ENCODE results near the gene NMRK2. TPM values are rescaled to one million over a fixed set of nuclear protein-coding genes. Genes with fewer than 3 reads are reported as not detected.

Gene NMRK2
- total and polyA plus RNA-seq, 3 experiments from 2014 or later = not detected

GRCh38 chr19:3987619-3988371 is 54.9 kb downstream of the NMRK2 start:
- H3K9me3 ChIP-seq (ENCODE audit: low read length) = no peaks in the 10 kb centered on the region
- Mint-ChIP-seq H3K9me3 (no peaks in the 10 kb centered on the region), H3K4me1 (peaks cover 46 to 56% (median 52%) of the 10 kb centered on the region in 3 donors), H3K4me3 (peak overlapping the region; percentile 77 to 99 (median 97)), H3K36me3 (peaks cover 8 to 28% (median 12%) of the 10 kb centered on the region in 3 donors), H3K27ac (peak overlapping the region; percentile 42 to 95 (median 73)), H3K27me3 (peaks cover 0 to 10% of the 10 kb centered on the region in 2 donors)
- H3K4me1 ChIP-seq (ENCODE audit: insufficient read depth, low read length) = peaks cover 45% of the 10 kb centered on the region
- H3K4me3 ChIP-seq (ENCODE audit: low read length) = peak overlapping the region; percentile 59
- DNase-seq = peak; percentile 85 to 94 (median 88)
- ChIA-PET CTCF (interaction anchor here (0.7 to 4.1 kb wide), 38 partner anchors 10 to 483 kb away, joined by 3 to 46 read pairs (median 4); partner anchors contain the start of genes APBA3, DAPK3, MRPL54 and PIAS4), POLR2A (interaction anchor here (0.5 to 2.0 kb wide), 18 partner anchors 11 to 1373 kb away, joined by 3 to 16 read pairs (median 5); partner anchors contain the start of genes DAPK3, FEM1A, MRPL54 and PIAS4)
- peak overlapping the region; percentile 45 for H3K27ac ChIP-seq (ENCODE audit: low read depth, low read length)
- H3K36me3 ChIP-seq (ENCODE audit: insufficient read depth, low read length) = peaks cover 15% of the 10 kb centered on the region
- H3K27me3 ChIP-seq (ENCODE audit: insufficient read depth, low read length, poor library complexity, severe bottlenecking) = no peaks in the 10 kb centered on the region

- ChIA-PET CTCF (interaction anchor here (1.0 to 4.1 kb wide), 4 partner anchors 16 to 149 kb away, joined by 3 to 46 read pairs (median 6); no protein-coding TSS in a partner anchor), POLR2A (interaction anchor here (0.5 to 1.2 kb wide), 5 partner anchors 11 to 1252 kb away, joined by 3 to 13 read pairs (median 5); partner anchors contain the start of gene PIAS4)
- Mint-ChIP-seq H3K27me3 (peaks cover 0 to 4% of the 10 kb centered on the region in 2 donors), H3K36me3 (peaks cover 0 to 2% (median 0%) of the 10 kb centered on the region in 3 donors), H3K4me1 (peaks cover 22 to 29% (median 25%) of the 10 kb centered on the region in 3 donors), H3K9me3 (no peaks in the 10 kb centered on the region), H3K27ac (peak overlapping the region in 2 of 8 donors; percentile 26 to 45), H3K4me3 (peak overlapping the region in 3 of 7 donors; percentile 36 to 72 (median 61))
- Histone ChIP-seq H3K4me3 (ENCODE audit: low read length) (no peak overlapping the region), H3K4me1 (ENCODE audit: insufficient read depth, low read length) (peaks cover 24% of the 10 kb centered on the region), H3K27ac (ENCODE audit: low read depth, low read length) (no peak overlapping the region), H3K27me3 (ENCODE audit: insufficient read depth, low read length, poor library complexity, severe bottlenecking) (no peaks in the 10 kb centered on the region), H3K9me3 (ENCODE audit: low read length) (no peaks in the 10 kb centered on the region), H3K36me3 (ENCODE audit: insufficient read depth, low read length) (no peaks in the 10 kb centered on the region)
- no peak for DNase-seq
Observed at GRCh38 chr19:3990815-3991117, 57.9 kb downstream of the NMRK2 start.

Other genes starting within 250 kb of the NMRK2 start
- 10 to 100 TPM; 26.9 to 27.6 TPM for gene PIP5K1C, start 232.6 kb upstream of the NMRK2 start, total RNA-seq
- 16.0 TPM for gene PIP5K1C, start 232.6 kb upstream of the NMRK2 start, polyA plus RNA-seq
- gene TJP3, start 224.7 kb upstream of the NMRK2 start, total RNA-seq = 1 to 10 TPM; 1.5 to 1.7 TPM
- 16.2 TPM for gene TJP3, start 224.7 kb upstream of the NMRK2 start, polyA plus RNA-seq
- 10 to 100 TPM; 36.3 to 39.0 TPM for gene APBA3, start 171.4 kb upstream of the NMRK2 start, total RNA-seq
- gene APBA3, start 171.4 kb upstream of the NMRK2 start, polyA plus RNA-seq = 40.8 TPM
- gene MRPL54, start 170.4 kb upstream of the NMRK2 start, total RNA-seq = 10 to 100 TPM; 85.0 to 95.3 TPM
- 113 TPM for gene MRPL54, start 170.4 kb upstream of the NMRK2 start, polyA plus RNA-seq
- gene RAX2, start 160.8 kb upstream of the NMRK2 start, total RNA-seq = not detected
- gene RAX2, start 160.8 kb upstream of the NMRK2 start, polyA plus RNA-seq = not detected
- gene MATK, start 146.7 kb upstream of the NMRK2 start, total RNA-seq = 10 to 100 TPM; 27.6 to 28.1 TPM
- gene MATK, start 146.7 kb upstream of the NMRK2 start, polyA plus RNA-seq = 142 TPM
- gene ZFR2, start 64.0 kb upstream of the NMRK2 start, total RNA-seq = under 1 TPM; 0.57 to 0.71 TPM
- gene ZFR2, start 64.0 kb upstream of the NMRK2 start, polyA plus RNA-seq = 4.8 TPM
- gene ATCAY, start 52.4 kb upstream of the NMRK2 start, total RNA-seq = not detected
- gene ATCAY, start 52.4 kb upstream of the NMRK2 start, polyA plus RNA-seq = not detected
- gene DAPK3, start 38.0 kb downstream of the NMRK2 start, total RNA-seq = 10 to 100 TPM; 42.5 to 44.9 TPM
- 38.5 TPM for gene DAPK3, start 38.0 kb downstream of the NMRK2 start, polyA plus RNA-seq
- gene EEF2, start 52.4 kb downstream of the NMRK2 start, total RNA-seq = 1,000 to 10,000 TPM; 3,106 to 3,129 TPM
- gene EEF2, start 52.4 kb downstream of the NMRK2 start, polyA plus RNA-seq = 533 TPM
- 10 to 100 TPM; 29.1 to 33.8 TPM for gene PIAS4, start 74.7 kb downstream of the NMRK2 start, total RNA-seq
- 6.3 TPM for gene PIAS4, start 74.7 kb downstream of the NMRK2 start, polyA plus RNA-seq
- gene ZBTB7A, start 133.8 kb downstream of the NMRK2 start, total RNA-seq = 10 to 100 TPM; 44.1 to 46.8 TPM
- 86.1 TPM for gene ZBTB7A, start 133.8 kb downstream of the NMRK2 start, polyA plus RNA-seq
- 100 to 1,000 TPM; 161 to 164 TPM for gene MAP2K2, start 191.1 kb downstream of the NMRK2 start, total RNA-seq
- 122 TPM for gene MAP2K2, start 191.1 kb downstream of the NMRK2 start, polyA plus RNA-seq
- gene CREB3L3, start 220.6 kb downstream of the NMRK2 start, total RNA-seq = not detected
- 0.07 TPM for gene CREB3L3, start 220.6 kb downstream of the NMRK2 start, polyA plus RNA-seq
- gene SIRT6, start 249.5 kb downstream of the NMRK2 start, total RNA-seq = 10 to 100 TPM; 33.5 to 38.6 TPM
- gene SIRT6, start 249.5 kb downstream of the NMRK2 start, polyA plus RNA-seq = 1.6 TPM
- under 1 TPM; 0.89 to 0.90 TPM for gene ANKRD24, start 249.6 kb downstream of the NMRK2 start, total RNA-seq
- gene ANKRD24, start 249.6 kb downstream of the NMRK2 start, polyA plus RNA-seq = 0.48 TPM

All from CD8-positive, alpha-beta memory T cell (primary cell).